B cell (primary cell): Measurements from ENCODE around the gene LDHD. TPM values are rescaled to one million over a fixed set of nuclear protein-coding genes. Genes with fewer than 3 reads are reported as not detected.

Experiments used
- ATAC-seq: fragments of 200-7000 bp; cut with Tn5 transposase; one replicate; pipeline ENCODE4 v1.10.0; 2021; ENCODE audit warnings: low read depth, mild to moderate bottlenecking, moderate number of reproducible peaks, moderate library complexity
- CTCF ChIA-PET: fragments of 350-600 bp; sonication (Branson Sonifier 250); formaldehyde crosslinking; loops from one replicate; lab custom pipeline; 2021; ENCODE audit warnings: antibody characterized with exemption, inconsistent platforms; lab: Charles Lee
- POLR2A ChIA-PET: fragments of 350-600 bp; sonication (Branson Sonifier 250); formaldehyde crosslinking; loops from one replicate; lab custom pipeline; 2021; ENCODE audit warnings: antibody characterized with exemption; lab: Charles Lee
- DNase-seq: peaks from one replicate; pipeline ENCODE4 v3.0.0; 2013
- H2AFZ ChIP-seq: 2 replicates; pipeline ENCODE4 v1.6.1; 2012; ENCODE audit warnings: mild to moderate bottlenecking, low read depth, low read length; ENCODE audit not compliant: insufficient read depth, poor library complexity, severe bottlenecking
- H3K27ac ChIP-seq, 2 donors: 1 replicate in 1 of 2; 2 replicates in 1 of 2; pipeline ENCODE4 v1.5.1; 2012 to 2013; ENCODE audit warnings: low read length in 2 of 2, mild to moderate bottlenecking in 2 of 2, moderate library complexity in 1 of 2
- H3K27me3 ChIP-seq, 4 experiments: fragments of 200-600 bp in 1 of 4; sonication (generic) in 1 of 4; replicated peaks in 1 of 4; 1 replicate in 2 of 4; 2 replicates in 2 of 4; pipeline versions ENCODE4 v1.6.1 to v1.7.0; 2013 to 2016; ENCODE audit warnings: low read length in 3 of 4, mild to moderate bottlenecking in 2 of 4, mixed read lengths in 1 of 4, moderate library complexity in 1 of 4; ENCODE audit not compliant: insufficient read depth in 4 of 4, control insufficient read depth in 3 of 4; ENCODE audit errors: control extremely low read depth in 1 of 4
- H3K36me3 ChIP-seq, 2 experiments: replicated peaks in 1 of 2; 1 replicate in 1 of 2; 2 replicates in 1 of 2; pipeline versions ENCODE4 v1.6.1 to v1.7.1; 2013; ENCODE audit warnings: low read length in 1 of 2; ENCODE audit not compliant: insufficient read depth in 2 of 2, control insufficient read depth in 1 of 2; ENCODE audit errors: control extremely low read depth in 1 of 2, extremely low read depth in 1 of 2
- H3K4me1 ChIP-seq, 2 donors: fragments of 200-600 bp in 1 of 2; sonication (generic) in 1 of 2; 1 replicate in 1 of 2; 2 replicates in 1 of 2; pipeline versions ENCODE4 v1.5.1 to v1.6.1; 2013 to 2017; ENCODE audit warnings: low read length in 2 of 2; ENCODE audit not compliant: control insufficient read depth in 2 of 2, insufficient read depth in 2 of 2
- H3K4me2 ChIP-seq: replicated peaks from 2 replicates; pipeline ENCODE3; 2012; ENCODE audit warnings: mild to moderate bottlenecking, low read depth, low read length; ENCODE audit not compliant: poor library complexity, severe bottlenecking
- H3K4me3 ChIP-seq, 5 experiments: fragments of 200-600 bp in 1 of 5; sonication (generic) in 1 of 5; 1 replicate in 3 of 5; 2 replicates in 2 of 5; pipeline versions ENCODE4 v1.5.1 to v1.7.0; 2011 to 2016; ENCODE audit warnings: low read length in 4 of 5, mild to moderate bottlenecking in 4 of 5, low read depth in 2 of 5, control low read depth in 1 of 5, moderate library complexity in 1 of 5; ENCODE audit not compliant: insufficient read depth in 1 of 5; ENCODE audit errors: control extremely low read depth in 1 of 5, extremely low read depth in 1 of 5
- H3K79me2 ChIP-seq: fragments of 200-600 bp; sonication (generic); one replicate; pipeline ENCODE4 v1.6.0; 2016; ENCODE audit warnings: low read length; ENCODE audit not compliant: control insufficient read depth, insufficient read depth
- H3K9ac ChIP-seq: fragments of 200-600 bp; sonication (generic); 2 replicates; pipeline ENCODE4 v1.6.1; 2017; ENCODE audit warnings: mild to moderate bottlenecking, low read length, moderate library complexity
- H3K9me3 ChIP-seq, 3 donors: one replicate each; pipeline versions ENCODE4 v1.6.1 to v1.7.1; 2013; ENCODE audit warnings: low read length in 2 of 3; ENCODE audit not compliant: control insufficient read depth in 2 of 3, insufficient read depth in 1 of 3; ENCODE audit errors: control extremely low read depth in 1 of 3
- H4K20me1 ChIP-seq: 2 replicates; pipeline ENCODE4 v1.6.0; 2012; ENCODE audit warnings: mild to moderate bottlenecking, low read length; ENCODE audit not compliant: insufficient read depth, control insufficient read depth, poor library complexity, severe bottlenecking
- H3K27ac Mint-ChIP-seq: one replicate; pipeline ENCODE4 v1.8.0; 2021; ENCODE audit warnings: mixed read lengths
- H3K27me3 Mint-ChIP-seq: one replicate; pipeline ENCODE4 v1.8.0; 2021; ENCODE audit warnings: mixed read lengths
- H3K4me1 Mint-ChIP-seq: one replicate; pipeline ENCODE4 v1.8.0; 2021; ENCODE audit warnings: mixed read lengths
- H3K4me3 Mint-ChIP-seq: one replicate; pipeline ENCODE4 v1.8.0; 2021; ENCODE audit warnings: mixed read lengths
- H3K9me3 Mint-ChIP-seq: one replicate; pipeline ENCODE4 v1.8.0; 2022; ENCODE audit warnings: mixed read lengths; ENCODE audit not compliant: insufficient read depth
- EZH2 ChIP-seq: IDR thresholded peaks from 2 replicates; pipeline ENCODE4 v1.6.1; 2012; ENCODE audit warnings: borderline replicate concordance, low read depth, mild to moderate bottlenecking, moderate library complexity, low read length; ENCODE audit not compliant: insufficient read depth, poor library complexity, severe bottlenecking
- WGBS: methylation state at CpG from one replicate; pipeline ENCODE4 v1.1.5; 2013; ENCODE audit warnings: missing lambda C conversion rate; ENCODE audit not compliant: insufficient coverage; 5-methylcytosine and 5-hydroxymethylcytosine counted together
- intact Hi-C: fragments of 100-400 bp; cut with micrococcal nuclease; formaldehyde crosslinking; loops from one replicate; pipeline ENCODE4 v1.10.0; 2022
- polyA plus RNA-seq: library from polyadenylated mRNA; depleted of rRNA; stranded (reverse); fragments of >200 nt; gene quantifications from 2 replicates; pipeline ENCODE4 v1.2.3, GENCODE V29; 2012
- total RNA-seq, 2 donors: library from RNA; stranded (reverse); fragments of 120-200 nt in 1 of 2; gene quantifications; 1 replicate in 1 of 2; 2 replicates in 1 of 2; pipeline versions ENCODE4 v1.2.3 to v1.2.4, GENCODE V29; 2013 to 2022
- TF ChIP-seq, protein P1 (sequence below): fragments of 200-600 bp; IDR thresholded peaks from one replicate; pipeline ENCODE4 v1.8.0; 2022; ENCODE audit warnings: antibody characterized with exemption, mild to moderate bottlenecking

LDHD gene
- total and polyA plus RNA-seq, 2 donors (not counting 1 experiment from before 2014, with no cell fraction given): 0.19 TPM; not detected in 1

GRCh38 chr16:75106351-75107274 is 10.0 kb downstream of the LDHD start:
- H3K9ac ChIP-seq: no peak overlapping the region
- no peak overlapping the region for H2AFZ ChIP-seq
- H3K4me1 Mint-ChIP-seq: peaks cover 38% of the 10 kb centered on the region
- no peak overlapping the region for H3K4me3 Mint-ChIP-seq
- no peaks in the 10 kb centered on the region for H3K79me2 ChIP-seq
- ATAC-seq (no peak), DNase-seq (no peak)
- ChIA-PET CTCF (interaction anchor here (1.1 kb wide), 2 partner anchors 108 to 244 kb away, joined by 3 read pairs; partner anchors contain the start of gene ZNRF1), POLR2A (no interaction called here)
- H3K27me3 Mint-ChIP-seq: peaks cover 64% of the 10 kb centered on the region
- H3K27me3 ChIP-seq: peaks cover 0 to 77% (median 26%) of the 10 kb centered on the region in 4 experiments
- H3K4me1 ChIP-seq: peaks cover 37 to 48% of the 10 kb centered on the region in 2 donors
- H3K27ac ChIP-seq: no peak overlapping the region
- no peak overlapping the region for H3K27ac Mint-ChIP-seq
- no peak overlapping the region for H3K4me2 ChIP-seq
- 95% methylated on average over 19 of the region's 20 CpGs for WGBS
- no peaks in the 10 kb centered on the region for H3K9me3 Mint-ChIP-seq
- H4K20me1 ChIP-seq: no peaks in the 10 kb centered on the region
- intact Hi-C loops: no loop called here
- no peak overlapping the region for H3K4me3 ChIP-seq
- peaks cover 0 to 9% (median 0%) of the 10 kb centered on the region in 3 donors for H3K9me3 ChIP-seq
- TF ChIP-seq, protein P1, sequence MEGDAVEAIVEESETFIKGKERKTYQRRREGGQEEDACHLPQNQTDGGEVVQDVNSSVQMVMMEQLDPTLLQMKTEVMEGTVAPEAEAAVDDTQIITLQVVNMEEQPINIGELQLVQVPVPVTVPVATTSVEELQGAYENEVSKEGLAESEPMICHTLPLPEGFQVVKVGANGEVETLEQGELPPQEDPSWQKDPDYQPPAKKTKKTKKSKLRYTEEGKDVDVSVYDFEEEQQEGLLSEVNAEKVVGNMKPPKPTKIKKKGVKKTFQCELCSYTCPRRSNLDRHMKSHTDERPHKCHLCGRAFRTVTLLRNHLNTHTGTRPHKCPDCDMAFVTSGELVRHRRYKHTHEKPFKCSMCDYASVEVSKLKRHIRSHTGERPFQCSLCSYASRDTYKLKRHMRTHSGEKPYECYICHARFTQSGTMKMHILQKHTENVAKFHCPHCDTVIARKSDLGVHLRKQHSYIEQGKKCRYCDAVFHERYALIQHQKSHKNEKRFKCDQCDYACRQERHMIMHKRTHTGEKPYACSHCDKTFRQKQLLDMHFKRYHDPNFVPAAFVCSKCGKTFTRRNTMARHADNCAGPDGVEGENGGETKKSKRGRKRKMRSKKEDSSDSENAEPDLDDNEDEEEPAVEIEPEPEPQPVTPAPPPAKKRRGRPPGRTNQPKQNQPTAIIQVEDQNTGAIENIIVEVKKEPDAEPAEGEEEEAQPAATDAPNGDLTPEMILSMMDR: no peak
- no peak for TF ChIP-seq EZH2
- H3K36me3 ChIP-seq: no peaks in the 10 kb centered on the region
